Choroid plexus epithelial cell (primary cell): Measurements from ENCODE around the gene NUP50.

Experiments used
- DNase-seq: peaks from one replicate; pipeline ENCODE4 v3.0.0-alpha.2; 2010; ENCODE audit warnings: low read depth
- H3K4me3 ChIP-seq: 2 replicates; pipeline ENCODE4 v1.5.1; 2011; ENCODE audit warnings: low read depth, mild to moderate bottlenecking, control low read depth, low read length, moderate library complexity
- CTCF ChIP-seq: conservative IDR thresholded peaks from 2 replicates; pipeline ENCODE4 v1.5.1; 2011; ENCODE audit warnings: low read depth, mild to moderate bottlenecking, control low read depth, inconsistent platforms, low read length, moderate library complexity

Gene NUP50

GRCh38 chr22:45224331-45224730 lies 60.6 kb downstream of the NUP50 start:
- DNase-seq, result no peak

GRCh38 chr22:45224988-45225731 lies 61.4 kb downstream of the NUP50 start:
- no peak for DNase-seq
- TF ChIP-seq CTCF, result no peak
- H3K4me3 ChIP-seq, result no peak overlapping the region

More at GRCh38 chr22:45224331-45224730, 60.6 kb downstream of the NUP50 start:
- no peak for TF ChIP-seq CTCF
- no peak overlapping the region for H3K4me3 ChIP-seq

GRCh38 chr22:45225732-45226502 lies 62.2 kb downstream of the NUP50 start:
- no peak overlapping the region for H3K4me3 ChIP-seq
- peak; percentile 48 for DNase-seq

GRCh38 chr22:45226503-45227186 lies 62.9 kb downstream of the NUP50 start:
- no peak for DNase-seq
- no peak overlapping the region for H3K4me3 ChIP-seq
- TF ChIP-seq CTCF, result no peak

More at GRCh38 chr22:45225732-45226502, 62.2 kb downstream of the NUP50 start:
- TF ChIP-seq CTCF, result no peak

- no peak for TF ChIP-seq CTCF
- no peak overlapping the region for H3K4me3 ChIP-seq
- no peak for DNase-seq
Observed at GRCh38 chr22:45227645-45228400, 64.1 kb downstream of the NUP50 start.

GRCh38 chr22:45228401-45228754 lies 64.7 kb downstream of the NUP50 start:
- no peak overlapping the region for H3K4me3 ChIP-seq
- DNase-seq, result no peak
- TF ChIP-seq CTCF, result no peak
